IMR-90 (cell line): ENCODE data around the gene SMYD5. TPM values are rescaled to one million over a fixed set of nuclear protein-coding genes. Genes with fewer than 3 reads are reported as not detected.

Source experiments
- ATAC-seq: fragments of 200-7000 bp; cut with Tn5 transposase; 2 replicates; pipeline ENCODE4 v1.9.1; 2020; ENCODE audit warnings: low read depth, mild to moderate bottlenecking, moderate library complexity
- BruUV-seq: library from RNA; stranded (reverse); fragments of 400-500 nt; replicated peaks from 2 replicates; lab custom pipeline; 2021; lab: Mats Ljungman, UMichigan
- CTCF ChIA-PET: fragments of 300-600 bp; formaldehyde crosslinking; extraction: SDS; loops from one replicate; lab custom pipeline; 2021; ENCODE audit warnings: antibody characterized with exemption; lab: Yijun Ruan, JAX
- POLR2A ChIA-PET: fragments of 300-600 bp; sonication (Branson Sonifier 250); formaldehyde crosslinking; loops from one replicate; lab custom pipeline; 2022; ENCODE audit warnings: antibody characterized with exemption; ENCODE audit not compliant: unreplicated experiment; lab: Charles Lee
- DNase-seq: peaks from one replicate; pipeline ENCODE4 v3.0.0; 2013
- H2AFZ ChIP-seq: replicated peaks from 2 replicates; pipeline ENCODE3; 2013; ENCODE audit warnings: low read length, mild to moderate bottlenecking; ENCODE audit not compliant: poor library complexity
- H2AK5ac ChIP-seq: 2 replicates; pipeline ENCODE4 v1.6.1; 2013; ENCODE audit warnings: low read depth, low read length, inconsistent platforms
- H2AK9ac ChIP-seq: replicated peaks from 2 replicates; pipeline ENCODE3; 2013; ENCODE audit warnings: mild to moderate bottlenecking, low read depth, low read length, moderate library complexity; ENCODE audit not compliant: poor library complexity
- H2BK120ac ChIP-seq: 2 replicates; pipeline ENCODE4 v1.6.1; 2013; ENCODE audit warnings: low read depth, low read length, inconsistent platforms
- H2BK15ac ChIP-seq: 3 replicates; pipeline ENCODE4 v1.6.1; 2013; ENCODE audit warnings: low read depth, low read length, inconsistent platforms
- H2BK20ac ChIP-seq: 2 replicates; pipeline ENCODE4 v1.6.1; 2013; ENCODE audit warnings: low read depth, mild to moderate bottlenecking, inconsistent platforms, low read length, moderate library complexity
- H2BK5ac ChIP-seq: 2 replicates; pipeline ENCODE4 v1.6.1; 2013; ENCODE audit warnings: mild to moderate bottlenecking, low read depth, low read length, inconsistent platforms; ENCODE audit not compliant: poor library complexity, severe bottlenecking
- H3K14ac ChIP-seq: replicated peaks from 2 replicates; pipeline ENCODE4 v1.6.1; 2013; ENCODE audit warnings: low read depth, low read length, inconsistent platforms
- H3K18ac ChIP-seq: 2 replicates; pipeline ENCODE4 v1.6.1; 2013; ENCODE audit warnings: low read depth, low read length, control low read depth
- H3K23ac ChIP-seq: 2 replicates; pipeline ENCODE4 v1.6.1; 2013; ENCODE audit warnings: low read depth, low read length, inconsistent platforms
- H3K27ac ChIP-seq: 2 replicates; pipeline ENCODE4 v1.5.1; 2013; ENCODE audit warnings: mild to moderate bottlenecking, control low read depth, low read length; ENCODE audit not compliant: insufficient read depth
- H3K27me3 ChIP-seq: 2 replicates; pipeline ENCODE4 v1.6.1; 2013; ENCODE audit warnings: low read length; ENCODE audit not compliant: control insufficient read depth, insufficient read depth
- H3K36me3 ChIP-seq: 2 replicates; pipeline ENCODE4 v1.6.1; 2013; ENCODE audit warnings: low read length, mixed read lengths; ENCODE audit not compliant: control insufficient read depth, insufficient read depth
- H3K4ac ChIP-seq: 2 replicates; pipeline ENCODE4 v1.6.1; 2013; ENCODE audit warnings: low read depth, low read length, inconsistent platforms
- H3K4me1 ChIP-seq: 2 replicates; pipeline ENCODE4 v1.6.1; 2013; ENCODE audit warnings: low read length, mixed read lengths; ENCODE audit not compliant: control insufficient read depth, insufficient read depth
- H3K4me2 ChIP-seq: 2 replicates; pipeline ENCODE4 v1.6.1; 2013; ENCODE audit warnings: low read depth, mild to moderate bottlenecking, control low read depth, low read length, moderate library complexity
- H3K4me3 ChIP-seq: 2 replicates; pipeline ENCODE4 v1.5.1; 2013; ENCODE audit warnings: low read depth, mild to moderate bottlenecking, control low read depth, low read length, moderate library complexity; ENCODE audit not compliant: insufficient read depth
- H3K56ac ChIP-seq: 2 replicates; pipeline ENCODE4 v1.6.1; 2013; ENCODE audit warnings: low read length, inconsistent platforms; ENCODE audit not compliant: insufficient read depth; ENCODE audit errors: extremely low read depth
- H3K79me1 ChIP-seq, 2 experiments: 2 replicates each; pipeline ENCODE4 v1.6.1; 2013; ENCODE audit warnings: low read length in 2 of 2, inconsistent platforms in 1 of 2, low read depth in 1 of 2
- H3K9ac ChIP-seq: 2 replicates; pipeline ENCODE4 v1.6.1; 2013; ENCODE audit warnings: low read depth, low read length, control low read depth
- H3K9me1 ChIP-seq: 2 replicates; pipeline ENCODE4 v1.6.1; 2013; ENCODE audit warnings: low read length, inconsistent platforms; ENCODE audit not compliant: insufficient read depth
- H3K9me3 ChIP-seq: 2 replicates; pipeline ENCODE4 v1.6.1; 2013; ENCODE audit warnings: low read length; ENCODE audit not compliant: control insufficient read depth, insufficient read depth
- H4K20me1 ChIP-seq: 2 replicates; pipeline ENCODE4 v1.6.1; 2013; ENCODE audit warnings: low read length, inconsistent platforms; ENCODE audit not compliant: insufficient read depth
- H4K5ac ChIP-seq: 2 replicates; pipeline ENCODE4 v1.6.1; 2013; ENCODE audit warnings: mild to moderate bottlenecking, low read depth, low read length, control low read depth
- H4K8ac ChIP-seq, 2 experiments: 2 replicates each; pipeline ENCODE4 v1.6.1; 2013; ENCODE audit warnings: low read depth in 2 of 2, low read length in 2 of 2, control low read depth in 1 of 2, inconsistent platforms in 1 of 2
- H4K91ac ChIP-seq: 2 replicates; pipeline ENCODE4 v1.6.1; 2013; ENCODE audit warnings: low read depth, low read length, inconsistent platforms; ENCODE audit not compliant: insufficient read depth
- SMC3 ChIP-seq: fragments of 150-350 bp; IDR thresholded peaks from 2 replicates; pipeline ENCODE4 v1.6.1; 2016; ENCODE audit warnings: low read depth, mild to moderate bottlenecking, antibody characterized with exemption, low read length, moderate library complexity
- USF2 ChIP-seq: fragments of 150-350 bp; IDR thresholded peaks from 2 replicates; pipeline ENCODE4 v1.6.1; 2017; ENCODE audit warnings: mild to moderate bottlenecking, antibody characterized with exemption, low read length, low read depth
- WGBS, 2 experiments: methylation state at CpG; one replicate each; pipeline versions ENCODE4 v1.1.5 to v1.1.7; 2013; ENCODE audit warnings: missing lambda C conversion rate in 2 of 2; ENCODE audit not compliant: insufficient read length in 1 of 2; ENCODE audit errors: extremely low coverage in 2 of 2; 5-methylcytosine and 5-hydroxymethylcytosine counted together
- dilution Hi-C: fragments of 300-500 bp; cut with HindIII; formaldehyde crosslinking; loops from one replicate; pipeline ENCODE4 v1.14.3; 2018; ENCODE audit warnings: low sequenced_read_pairs; ENCODE audit not compliant: unreplicated experiment
- in situ Hi-C: fragments of 300-500 bp; cut with MboI; formaldehyde crosslinking; loops from 3 replicates; pipeline ENCODE4 v1.14.3; 2019; ENCODE audit warnings: low sequenced_read_pairs, inconsistent platforms, mixed read lengths
- intact Hi-C: fragments of 100-400 bp; cut with micrococcal nuclease; formaldehyde crosslinking; loops from 2 replicates; pipeline ENCODE4 v1.10.0; 2022
- polyA plus RNA-seq, 3 experiments: library from polyadenylated mRNA; depleted of rRNA; stranded (reverse); fragments of >200 nt; gene quantifications; 2 replicates each; pipeline ENCODE4 v1.2.3, GENCODE V29; 2012; ENCODE audit warnings: low replicate concordance in 1 of 3
- total RNA-seq: library from RNA; depleted of rRNA; stranded (reverse); fragments of >200 nt; gene quantifications from 2 replicates; pipeline ENCODE4 v1.2.3, GENCODE V29; 2012

The SMYD5 gene
- total and polyA plus RNA-seq, 2 of the 4 experiments (the other 2 are of a cell fraction), result 17.8 to 19.7 TPM

GRCh38 chr2:73175663-73176204 lies 38.3 kb upstream of the SMYD5 start:
- no peak overlapping the region for H3K14ac ChIP-seq
- H4K5ac ChIP-seq, result no peak overlapping the region
- no peak for TF ChIP-seq SMC3
- no peak for TF ChIP-seq USF2
- no peaks in the 10 kb centered on the region for H3K36me3 ChIP-seq
- WGBS, 2 experiments, result 2% methylated on average over 15 of the region's 59 CpGs; no CpG with 5 or more reads in 1 of the 2 experiments
- no peaks in the 10 kb centered on the region for H4K20me1 ChIP-seq
- H2AFZ ChIP-seq, result peak overlapping the region; percentile 91
- peak overlapping the region; percentile 60; the same call in 1 of the 2 replicates for H3K4ac ChIP-seq
- no peak overlapping the region for H2AK5ac ChIP-seq
- H2AK9ac ChIP-seq, result no peak overlapping the region
- no peak overlapping the region for H2BK5ac ChIP-seq
- H2BK20ac ChIP-seq, result no peak overlapping the region
- no peak overlapping the region for H3K27ac ChIP-seq
- H3K9me3 ChIP-seq, result no peaks in the 10 kb centered on the region
- 0 out of 2 replicates have a peak, but pooled peaks cover 2% of the 10 kb centered on the region for H3K4me1 ChIP-seq
- CTCF ChIA-PET, result no interaction called here
- DNase-seq (peak; percentile 62), ATAC-seq (peak; percentile 22)
- no TSS peak for BruUV-seq
- peak overlapping the region; percentile 33; the same call in 1 of the 2 replicates for H3K4me2 ChIP-seq
- no peak overlapping the region for H3K56ac ChIP-seq
- no peaks in the 10 kb centered on the region for H3K9me1 ChIP-seq
- in situ Hi-C loops (no loop called here), dilution Hi-C loops (no loop called here), intact Hi-C loops (loop anchor here (5.0 kb wide), 1 partner anchor 183 kb away; no protein-coding TSS in a partner anchor)
- H3K18ac ChIP-seq, result no peak overlapping the region
- H3K27me3 ChIP-seq, result peaks cover 50% of the 10 kb centered on the region
- H2BK120ac ChIP-seq, result no peak overlapping the region
- no peaks in the 10 kb centered on the region for H3K79me1 ChIP-seq
- no peak overlapping the region for H3K23ac ChIP-seq
- H2BK15ac ChIP-seq, result no peak overlapping the region
- 0 out of 2 replicates have a peak overlapping the region, but pooled peaks have one; percentile 8 for H3K4me3 ChIP-seq
- H4K91ac ChIP-seq, result no peak overlapping the region
- H4K8ac ChIP-seq, result no peak overlapping the region
- POLR2A ChIA-PET, result no interaction called here
- no peak overlapping the region for H3K9ac ChIP-seq
